GM06990 (cell line): ENCODE measurements around the gene KLK7.

ENCODE experiments used
- DNase-seq: peaks from one replicate; pipeline ENCODE4 v3.0.0-alpha.2; 2011; ENCODE audit not compliant: insufficient read length; ENCODE audit errors: extremely low read depth
- H3K27me3 ChIP-seq: replicated peaks from 2 replicates; pipeline ENCODE4 v1.6.0; 2011; ENCODE audit warnings: low read length; ENCODE audit not compliant: control insufficient read depth, insufficient read depth
- H3K36me3 ChIP-seq: 2 replicates; pipeline ENCODE4 v1.5.1; 2011; ENCODE audit warnings: low read length; ENCODE audit not compliant: control insufficient read depth, insufficient read depth
- H3K4me3 ChIP-seq: replicated peaks from 2 replicates; pipeline ENCODE4 v1.5.1; 2011; ENCODE audit warnings: low read depth, mild to moderate bottlenecking, control low read depth, low read length
- CTCF ChIP-seq: IDR thresholded peaks from 2 replicates; pipeline ENCODE4 v1.5.1; 2011; ENCODE audit warnings: low read length, control low read depth, mild to moderate bottlenecking, inconsistent platforms; ENCODE audit not compliant: insufficient read depth, poor library complexity, severe bottlenecking

The KLK7 gene

DNA sequence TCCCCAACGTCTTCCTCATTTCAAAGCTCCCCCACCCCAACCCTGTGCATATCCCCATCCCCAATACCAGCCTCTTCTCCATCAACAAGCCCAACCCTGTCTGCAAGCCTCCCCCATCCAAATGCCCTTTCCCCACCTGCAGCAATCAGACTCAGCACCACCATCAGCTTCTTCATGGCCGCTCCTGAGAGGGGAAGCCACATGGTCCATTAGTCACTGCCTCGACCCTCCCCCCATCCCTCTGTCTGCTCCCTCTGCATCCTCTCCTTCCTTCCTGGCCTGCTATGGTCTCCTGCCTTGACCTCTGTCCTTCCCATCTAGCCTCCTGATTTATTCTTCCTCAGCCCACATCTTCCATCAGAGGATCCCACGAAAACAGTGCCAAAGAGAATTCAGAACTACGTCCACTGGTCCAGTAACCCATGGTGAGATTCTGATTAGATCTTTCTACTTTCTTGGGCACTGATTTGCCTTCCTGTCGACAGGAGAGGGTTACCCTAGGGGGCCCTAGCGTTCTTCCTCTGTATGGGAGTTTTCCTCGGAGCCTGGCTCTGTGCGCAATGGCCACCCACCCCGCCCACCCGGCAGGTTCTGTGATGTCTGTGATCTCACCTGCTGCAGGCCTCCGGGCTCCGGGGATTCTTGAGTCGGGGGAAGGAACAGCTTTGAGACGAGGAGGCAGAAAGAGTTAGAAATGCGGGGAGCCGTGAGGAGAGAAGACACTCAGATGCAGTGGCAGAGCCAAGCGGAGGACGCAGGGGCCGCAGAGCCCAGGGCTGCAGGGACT is 15.6 kb downstream of the KLK7 start:
- TF ChIP-seq CTCF, result no peak
- H3K36me3 ChIP-seq, result no peaks in the 10 kb centered on the region
- H3K27me3 ChIP-seq, result peaks cover 2% of the 10 kb centered on the region
- no peak for DNase-seq
- H3K4me3 ChIP-seq, result no peak overlapping the region

DNA sequence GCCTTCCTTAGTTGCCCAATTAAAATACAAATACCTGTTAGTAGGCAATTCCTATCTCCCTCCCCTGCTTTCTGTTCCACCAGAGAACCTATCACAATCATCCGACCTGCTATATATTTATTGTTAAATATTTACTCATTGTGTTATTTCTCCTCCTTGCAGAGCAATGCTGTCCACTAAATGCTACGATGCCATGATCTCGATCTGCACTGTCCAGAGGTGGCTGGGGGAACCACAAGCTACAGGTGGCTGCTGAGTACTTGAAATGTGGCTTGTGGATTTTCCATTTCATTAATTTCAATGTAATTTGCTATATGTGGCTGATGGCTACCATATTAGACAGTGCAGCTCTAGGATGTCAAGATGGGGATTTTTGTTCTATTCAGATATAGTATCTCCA is 19.5 kb downstream of the KLK7 start:
- Histone ChIP-seq H3K4me3 (no peak overlapping the region), H3K27me3 (peaks cover 2% of the 10 kb centered on the region), H3K36me3 (no peaks in the 10 kb centered on the region)
- no peak for TF ChIP-seq CTCF
- DNase-seq, result no peak

DNA sequence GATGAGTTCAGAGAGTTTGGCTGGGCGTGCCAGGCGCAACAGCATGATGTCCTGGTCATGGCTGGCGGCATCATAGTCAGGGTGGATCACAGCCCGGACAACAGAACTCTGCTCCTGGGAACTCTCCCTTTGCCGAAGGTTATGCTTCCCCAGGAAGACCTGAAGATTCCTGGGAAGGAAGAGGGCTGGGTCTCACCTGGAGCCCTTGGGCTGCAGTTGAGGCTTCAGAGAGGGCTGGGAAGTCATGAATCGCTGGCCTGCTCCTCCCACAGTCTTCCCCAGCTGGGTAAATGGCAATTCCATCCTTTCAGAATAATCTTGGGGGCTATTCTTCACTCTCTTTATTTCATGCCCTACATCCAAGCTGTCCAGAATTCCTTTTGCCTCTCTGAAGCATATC is 20.3 kb downstream of the KLK7 start:
- no peaks in the 10 kb centered on the region for H3K36me3 ChIP-seq

DNA sequence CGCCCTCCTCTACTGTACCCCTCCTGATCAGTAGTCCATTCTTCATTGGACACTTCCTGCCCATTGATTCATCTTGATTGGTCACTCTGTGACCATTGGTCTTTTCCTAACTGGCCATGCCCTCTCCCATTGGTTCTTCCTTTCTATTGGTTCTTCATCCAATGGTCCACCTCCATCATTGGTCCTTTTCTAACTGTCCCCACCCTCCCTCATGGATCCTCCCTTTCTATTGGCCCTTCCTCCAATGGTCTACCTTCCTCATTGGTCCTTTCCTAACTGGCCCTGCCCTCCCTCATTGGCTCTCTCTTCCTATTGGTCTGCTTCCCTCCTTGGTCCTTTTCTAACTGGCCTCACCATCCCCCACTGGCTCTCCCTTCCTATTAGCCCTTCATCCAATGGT is 21.5 kb downstream of the KLK7 start:
- no peak for DNase-seq
- Histone ChIP-seq H3K36me3 (no peaks in the 10 kb centered on the region), H3K4me3 (no peak overlapping the region), H3K27me3 (no peaks in the 10 kb centered on the region)
- TF ChIP-seq CTCF, result no peak

More for the DNA sequence above, 20.3 kb downstream of the KLK7 start:
- no peak for DNase-seq
- H3K27me3 ChIP-seq, result peaks cover 2% of the 10 kb centered on the region
- no peak overlapping the region for H3K4me3 ChIP-seq
- no peak for TF ChIP-seq CTCF

GRCh38 chr19:50959731-50960500 is 23.8 kb downstream of the KLK7 start:
- TF ChIP-seq CTCF, result no peak
- DNase-seq, result no peak
- Histone ChIP-seq H3K36me3 (no peaks in the 10 kb centered on the region), H3K4me3 (no peak overlapping the region), H3K27me3 (no peaks in the 10 kb centered on the region)
